Neural progenitor cell (in vitro differentiated cells): ENCODE results near the gene CD96. TPM values are rescaled to one million over a fixed set of nuclear protein-coding genes. Genes with fewer than 3 reads are reported as not detected.
A peak's percentile ranks its signal among the peaks of the same experiment; 100 is the strongest.

Experiments
- DNase-seq: peaks from one replicate; pipeline ENCODE4 v3.0.0-alpha.2; 2016; ENCODE audit warnings: low spot score
- H2AFZ ChIP-seq: fragments of 200-600 bp; sonication (generic); replicated peaks from 2 replicates; pipeline ENCODE4 v1.6.1; 2016; ENCODE audit warnings: antibody characterized with exemption
- H3F3A ChIP-seq: fragments of 200-600 bp; sonication (generic); 2 replicates; pipeline ENCODE4 v1.6.1; 2016; ENCODE audit warnings: antibody characterized with exemption, low read depth
- H3K27ac ChIP-seq: fragments of 200-600 bp; sonication (generic); 2 replicates; pipeline ENCODE4 v1.5.1; 2016; ENCODE audit warnings: mild to moderate bottlenecking
- H3K27me3 ChIP-seq: fragments of 200-600 bp; sonication (generic); 2 replicates; pipeline ENCODE4 v1.6.1; 2016; ENCODE audit warnings: mild to moderate bottlenecking, moderate library complexity
- H3K36me3 ChIP-seq: fragments of 200-600 bp; sonication (generic); 2 replicates; pipeline ENCODE4 v1.5.1; 2016
- H3K4me1 ChIP-seq: fragments of 200-600 bp; sonication (generic); 2 replicates; pipeline ENCODE4 v1.6.1; 2016; ENCODE audit warnings: mixed run types
- H3K4me2 ChIP-seq: fragments of 200-600 bp; sonication (generic); 2 replicates; pipeline ENCODE4 v1.6.1; 2016
- H3K4me3 ChIP-seq: fragments of 200-600 bp; sonication (generic); 2 replicates; pipeline ENCODE4 v1.5.1; 2016
- H3K79me2 ChIP-seq: fragments of 200-600 bp; sonication (generic); 2 replicates; pipeline ENCODE4 v1.6.1; 2016; ENCODE audit warnings: low read depth
- H3K9ac ChIP-seq: fragments of 200-600 bp; sonication (generic); 2 replicates; pipeline ENCODE4 v1.6.1; 2016
- H3K9me3 ChIP-seq: fragments of 200-600 bp; sonication (generic); 2 replicates; pipeline ENCODE4 v1.5.1; 2016; ENCODE audit warnings: low read depth
- H4K20me1 ChIP-seq: fragments of 200-600 bp; sonication (generic); 2 replicates; pipeline ENCODE4 v1.6.1; 2016; ENCODE audit warnings: low read depth
- H3K27ac Mint-ChIP-seq: 3 replicates; pipeline ENCODE4 v1.8.0; 2021; ENCODE audit warnings: mixed read lengths
- H3K27me3 Mint-ChIP-seq: 2 replicates; pipeline ENCODE4 v1.8.0; 2022; ENCODE audit warnings: low read depth, mild to moderate bottlenecking, inconsistent platforms, moderate library complexity, mixed read lengths; ENCODE audit not compliant: insufficient read depth
- H3K36me3 Mint-ChIP-seq: 3 replicates; pipeline ENCODE4 v1.8.0; 2021; ENCODE audit warnings: mixed read lengths
- H3K4me1 Mint-ChIP-seq: 3 replicates; pipeline ENCODE4 v1.8.0; 2021; ENCODE audit warnings: mixed read lengths
- H3K4me3 Mint-ChIP-seq: 3 replicates; pipeline ENCODE4 v1.8.0; 2021; ENCODE audit warnings: mild to moderate bottlenecking, moderate library complexity, mixed read lengths
- H3K9me3 Mint-ChIP-seq: 3 replicates; pipeline ENCODE4 v1.8.0; 2020; ENCODE audit warnings: mixed read lengths
- CTCF ChIP-seq: fragments of 200-600 bp; sonication (generic); IDR thresholded peaks from 2 replicates; pipeline ENCODE4 v1.5.1; 2017; ENCODE audit warnings: antibody characterized with exemption, mild to moderate bottlenecking
- EZH2 ChIP-seq: fragments of 200-600 bp; sonication (generic); IDR thresholded peaks from 2 replicates; pipeline ENCODE4 v1.6.1; 2017; ENCODE audit warnings: antibody characterized with exemption, mild to moderate bottlenecking, moderate library complexity
- EZH2phosphoT487 ChIP-seq: fragments of 200-600 bp; sonication (generic); IDR thresholded peaks from 2 replicates; pipeline ENCODE4 v1.6.1; 2017; ENCODE audit warnings: antibody characterized with exemption
- total RNA-seq: library from RNA; depleted of rRNA; stranded (reverse); fragments of >200 nt; gene quantifications from 2 replicates; pipeline ENCODE4 v1.2.3, GENCODE V29; 2015; ENCODE audit warnings: low replicate concordance

The CD96 gene
- total RNA-seq, 1 donor from 2014 or later = not detected

GRCh38 chr3:111648991-111649579, 107.1 kb downstream of the CD96 start:
- no peaks in the 10 kb centered on the region for H4K20me1 ChIP-seq
- H3K9me3 ChIP-seq = no peaks in the 10 kb centered on the region
- no peak overlapping the region for H3K4me3 ChIP-seq
- no peaks in the 10 kb centered on the region for H3F3A ChIP-seq
- no peak for TF ChIP-seq EZH2
- no peak for TF ChIP-seq CTCF
- no peak for TF ChIP-seq EZH2phosphoT487
- Mint-ChIP-seq H3K27ac (no peak overlapping the region), H3K4me1 (peaks cover 24% of the 10 kb centered on the region), H3K36me3 (no peaks in the 10 kb centered on the region), H3K27me3 (peaks cover 4% of the 10 kb centered on the region), H3K4me3 (no peak overlapping the region), H3K9me3 (peaks cover 2% of the 10 kb centered on the region)
- peaks cover 12% of the 10 kb centered on the region for H3K4me1 ChIP-seq
- no peak overlapping the region for H3K27ac ChIP-seq
- no peak overlapping the region for H3K9ac ChIP-seq
- H3K36me3 ChIP-seq = no peaks in the 10 kb centered on the region
- no peak overlapping the region for H3K4me2 ChIP-seq
- peak; percentile 21 for DNase-seq
- no peaks in the 10 kb centered on the region for H3K79me2 ChIP-seq
- H2AFZ ChIP-seq = no peak overlapping the region
- H3K27me3 ChIP-seq = no peaks in the 10 kb centered on the region

- H3K4me2 ChIP-seq = no peak overlapping the region
- no peak overlapping the region for H3K4me3 ChIP-seq
- no peak overlapping the region for H3K27ac ChIP-seq
- Mint-ChIP-seq H3K36me3 (no peaks in the 10 kb centered on the region), H3K27ac (no peak overlapping the region), H3K9me3 (no peaks in the 10 kb centered on the region), H3K4me3 (no peak overlapping the region), H3K4me1 (peaks cover 24% of the 10 kb centered on the region), H3K27me3 (peaks cover 7% of the 10 kb centered on the region)
- H3K27me3 ChIP-seq = no peaks in the 10 kb centered on the region
- no peaks in the 10 kb centered on the region for H4K20me1 ChIP-seq
- no peak for TF ChIP-seq CTCF
- no peaks in the 10 kb centered on the region for H3K36me3 ChIP-seq
- H2AFZ ChIP-seq = peak overlapping the region; percentile 19
- peaks cover 12% of the 10 kb centered on the region for H3K4me1 ChIP-seq
- H3F3A ChIP-seq = no peaks in the 10 kb centered on the region
- H3K9ac ChIP-seq = no peak overlapping the region
- H3K9me3 ChIP-seq = no peaks in the 10 kb centered on the region
- H3K79me2 ChIP-seq = no peaks in the 10 kb centered on the region
- no peak for DNase-seq
These were observed 108.6 kb downstream of the CD96 start for GRCh38 chr3:111650378-111651275.

- Histone ChIP-seq H3K36me3 (no peaks in the 10 kb centered on the region), H2AFZ (no peak overlapping the region), H3K9me3 (no peaks in the 10 kb centered on the region), H3K79me2 (no peaks in the 10 kb centered on the region), H3K4me1 (peaks cover 12% of the 10 kb centered on the region), H3K27me3 (no peaks in the 10 kb centered on the region), H4K20me1 (no peaks in the 10 kb centered on the region), H3K4me2 (no peak overlapping the region), H3K27ac (no peak overlapping the region), H3F3A (no peaks in the 10 kb centered on the region), H3K9ac (no peak overlapping the region), H3K4me3 (no peak overlapping the region)
- TF ChIP-seq EZH2 = no peak
- no peak for TF ChIP-seq CTCF
- TF ChIP-seq EZH2phosphoT487 = no peak
- no peak for DNase-seq
- Mint-ChIP-seq H3K27me3 (peaks cover 7% of the 10 kb centered on the region), H3K36me3 (no peaks in the 10 kb centered on the region), H3K4me3 (no peak overlapping the region), H3K27ac (no peak overlapping the region), H3K9me3 (no peaks in the 10 kb centered on the region), H3K4me1 (peaks cover 24% of the 10 kb centered on the region)
These were observed 110.6 kb downstream of the CD96 start for GRCh38 chr3:111652492-111653180.
